Sciatic nerve (tissue), 2 donors: ENCODE results near the gene TXNDC17. TPM values are rescaled to one million over a fixed set of nuclear protein-coding genes. Genes with fewer than 3 reads are reported as not detected.
"Not testable (repeated sequence)": the region's sequence is repeated elsewhere in the genome, so short reads cannot be mapped to it uniquely, and the experiment has no call there.

Source experiments
- ATAC-seq: fragments of 200-7000 bp; cut with Tn5 transposase; one replicate; pipeline ENCODE4 v1.9.1; 2020; ENCODE audit warnings: mild to moderate bottlenecking, moderate library complexity
- DNase-seq: peaks from one replicate; pipeline ENCODE4 v3.0.0-alpha.2; 2020; ENCODE audit warnings: low spot score
- intact Hi-C: fragments of 100-400 bp; cut with DNase I; formaldehyde crosslinking; loops from one replicate; pipeline ENCODE4 v1.14.2; 2022
- total RNA-seq: library from RNA; stranded (reverse); fragmentation: NEBNext Ultra II Directional; extraction: Animal tissue kit (Norgen Biotek cat#: 25700); gene quantifications from one replicate; pipeline ENCODE4 v1.2.1, GENCODE V29; 2021
- donor health status: DM: no; HTN: no; CAD: no.
- donor health status: DM: no; HTN: no; CAD: no.

The TXNDC17 gene
- total RNA-seq, 1 donor from 2014 or later = 27.3 TPM

GRCh38 chr17:6633263-6633662, 7.6 kb upstream of the TXNDC17 start:
- intact Hi-C loops = no loop called here
- DNase-seq (no peak), ATAC-seq (no peak)

- DNase-seq = no peak
- no peak for ATAC-seq
- intact Hi-C loops = no loop called here
Observed at GRCh38 chr17:6636105-6636504, 4.8 kb upstream of the TXNDC17 start.

DNA sequence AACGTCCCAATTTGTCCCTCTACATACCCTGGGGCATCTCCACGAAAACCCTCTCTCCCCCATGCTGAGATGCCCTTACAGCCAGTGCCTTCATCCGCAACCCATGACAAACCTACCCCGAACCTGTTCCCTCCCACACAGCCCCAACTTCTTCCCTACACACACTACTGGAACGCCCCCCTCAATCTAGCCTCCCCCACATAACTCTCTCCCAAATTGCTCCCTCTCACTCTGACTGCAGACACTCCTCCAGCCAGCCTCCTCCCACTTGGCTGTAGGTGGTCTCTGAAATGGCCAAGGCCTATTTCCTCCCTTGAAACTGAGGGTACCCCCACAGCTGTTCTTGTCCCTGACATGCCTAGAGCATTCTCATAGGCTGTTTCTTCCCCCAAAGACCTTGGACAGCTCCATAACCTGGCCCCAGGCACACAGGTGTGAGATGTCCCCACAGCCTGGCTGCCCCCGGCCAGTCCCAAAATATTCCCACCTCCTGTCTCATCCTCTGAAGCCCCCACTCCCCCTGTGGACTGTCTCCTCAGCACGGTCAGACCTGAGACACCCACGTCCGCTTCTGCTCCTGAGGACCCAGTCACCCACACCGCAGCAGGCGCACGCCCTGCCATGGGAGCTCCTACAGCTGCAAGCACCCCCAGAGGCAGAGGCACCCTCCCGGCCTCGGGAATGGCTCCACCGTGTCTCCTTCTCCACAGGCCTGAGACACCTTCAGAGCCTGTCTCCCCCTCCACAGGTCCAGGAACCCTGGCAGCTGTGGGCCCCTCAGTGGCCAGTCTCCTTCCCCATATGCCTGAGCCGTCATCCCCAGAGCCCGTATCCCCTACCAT, 4.0 kb upstream of the TXNDC17 start:
- DNase-seq = no peak
- intact Hi-C loops = no loop called here
- no peak for ATAC-seq

DNA sequence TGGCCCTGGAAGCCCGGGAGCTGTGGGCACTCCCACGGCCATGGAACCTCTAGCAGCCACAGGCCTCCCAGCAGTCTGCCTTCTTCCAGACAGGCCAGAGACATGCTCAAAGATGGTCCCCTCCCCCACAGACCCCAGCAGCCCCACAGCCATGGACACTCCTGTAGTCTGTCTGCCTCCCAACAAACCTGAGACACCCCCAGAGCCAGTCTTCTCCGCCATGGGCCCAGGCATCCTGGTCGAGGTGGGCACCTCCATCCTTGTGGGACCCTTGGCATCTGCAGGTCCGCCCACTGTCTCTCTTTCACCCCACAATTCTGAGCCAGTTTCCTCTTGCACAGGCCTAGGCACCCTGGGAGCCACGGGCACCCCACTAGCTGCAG, 3.4 kb upstream of the TXNDC17 start:
- intact Hi-C loops = no loop called here
- DNase-seq = no peak
- ATAC-seq = no peak

- DNase-seq = no peak
- intact Hi-C loops = no loop called here
- ATAC-seq = no peak
Observed at GRCh38 chr17:6638046-6638908, 2.6 kb upstream of the TXNDC17 start.

DNA sequence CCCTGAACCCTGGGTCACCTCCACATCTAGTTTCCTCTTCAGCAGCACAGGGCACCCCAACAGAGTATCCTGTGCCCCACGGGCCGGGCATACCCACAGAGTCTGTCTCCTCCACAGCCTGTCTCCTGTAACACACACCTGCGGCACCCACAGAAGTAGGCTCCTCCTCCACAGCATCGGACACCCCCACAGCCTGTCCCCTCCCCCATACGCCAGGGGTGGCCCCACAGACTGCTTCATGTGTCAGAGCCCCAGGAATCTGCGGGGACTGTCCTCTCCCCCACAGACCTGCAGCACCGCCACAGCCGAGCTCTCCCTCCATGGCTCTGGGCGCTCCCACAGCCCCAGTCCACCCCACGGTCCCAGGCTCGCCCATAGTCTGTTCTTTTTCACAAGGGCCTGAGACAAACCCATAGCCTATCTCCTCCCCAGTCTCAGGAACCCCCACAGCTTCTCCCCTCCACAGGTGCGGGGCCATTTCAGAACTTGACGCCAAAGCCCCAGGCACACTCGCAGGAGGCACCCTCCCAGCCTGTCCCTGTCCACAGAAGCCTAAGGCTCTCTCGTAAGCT, 1.8 kb upstream of the TXNDC17 start:
- no peak for ATAC-seq
- intact Hi-C loops = no loop called here
- DNase-seq = no peak

GRCh38 chr17:6639586-6640535, 999 bp upstream of the TXNDC17 start:
- peak; percentile 57 for ATAC-seq
- intact Hi-C loops = no loop called here
- no peak for DNase-seq

- ATAC-seq = peak; percentile 20
- intact Hi-C loops = no loop called here
Observed at GRCh38 chr17:6641247-6641863, 495 bp downstream of the TXNDC17 start.

DNA sequence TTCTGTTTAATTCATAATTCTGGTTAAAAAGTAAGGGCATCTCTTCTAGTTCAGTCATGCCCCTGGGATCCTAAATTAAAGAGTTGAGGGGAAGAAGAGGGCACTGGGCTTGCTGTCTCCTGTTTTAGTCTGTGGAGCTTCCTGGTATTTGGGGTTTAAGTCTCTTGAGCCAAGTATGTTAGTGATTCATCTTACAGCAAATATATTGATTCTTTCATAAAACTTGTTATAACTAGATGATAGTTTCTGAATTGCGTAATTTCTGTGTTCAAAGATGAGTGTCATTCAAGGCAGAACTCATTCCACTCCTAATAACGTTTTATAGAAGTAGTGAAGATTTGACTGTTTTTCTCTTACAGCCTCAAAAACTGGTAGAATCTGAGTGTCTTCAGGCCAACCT, 1.7 kb downstream of the TXNDC17 start:
- ATAC-seq (no peak), DNase-seq (no peak)
- intact Hi-C loops = no loop called here

More at GRCh38 chr17:6641247-6641863, 495 bp downstream of the TXNDC17 start:
- no peak for DNase-seq

- intact Hi-C loops = no loop called here
- no peak for ATAC-seq
- no peak for DNase-seq
Observed at GRCh38 chr17:6643451-6644125, 2.7 kb downstream of the TXNDC17 start.

- no peak for DNase-seq
- no peak for ATAC-seq
- intact Hi-C loops = no loop called here
Observed at GRCh38 chr17:6648181-6648580, 7.3 kb downstream of the TXNDC17 start.

- intact Hi-C loops = no loop called here
- ATAC-seq (peak; percentile 98), DNase-seq (peak; percentile 96)
Observed at GRCh38 chr17:6651354-6651918, 10.6 kb downstream of the TXNDC17 start, which contains the start of the genes C17orf100 and MED31. C17orf100 (plus strand) TSS chr17:6651762; CDS start chr17:6651914, 152 bp downstream. MED31 (minus strand) TSS chr17:6651605; CDS start chr17:6651528, 77 bp downstream.

DNA sequence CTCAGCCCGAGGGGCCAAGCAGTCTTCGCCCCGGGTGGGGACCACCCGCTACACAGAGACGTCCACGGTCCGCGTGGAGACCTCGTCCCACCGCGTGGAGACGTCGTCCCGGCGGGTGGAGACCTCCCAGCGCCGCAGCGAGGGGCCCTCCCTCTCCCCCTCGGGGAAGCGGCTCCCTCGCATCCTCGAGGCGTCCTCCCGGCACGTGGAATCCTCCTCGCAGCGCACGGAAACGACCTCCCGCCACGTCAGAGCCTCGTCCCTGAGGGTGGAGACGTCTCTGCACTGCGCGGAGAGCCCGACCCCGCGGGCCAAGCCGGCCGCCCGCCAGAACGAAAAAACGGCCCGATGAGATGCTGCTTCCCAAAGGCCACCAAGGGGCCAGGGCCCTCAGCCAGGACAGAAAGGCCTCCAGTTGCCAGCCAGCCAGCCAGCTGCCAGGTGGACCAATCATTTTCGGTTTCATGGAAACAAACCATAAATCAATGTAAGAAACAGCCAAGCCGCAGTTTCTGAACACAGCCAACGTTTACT, 11.1 kb downstream of the TXNDC17 start:
- intact Hi-C loops = no loop called here
- ATAC-seq = peak; percentile 89
- peak; percentile 82 for DNase-seq

DNA sequence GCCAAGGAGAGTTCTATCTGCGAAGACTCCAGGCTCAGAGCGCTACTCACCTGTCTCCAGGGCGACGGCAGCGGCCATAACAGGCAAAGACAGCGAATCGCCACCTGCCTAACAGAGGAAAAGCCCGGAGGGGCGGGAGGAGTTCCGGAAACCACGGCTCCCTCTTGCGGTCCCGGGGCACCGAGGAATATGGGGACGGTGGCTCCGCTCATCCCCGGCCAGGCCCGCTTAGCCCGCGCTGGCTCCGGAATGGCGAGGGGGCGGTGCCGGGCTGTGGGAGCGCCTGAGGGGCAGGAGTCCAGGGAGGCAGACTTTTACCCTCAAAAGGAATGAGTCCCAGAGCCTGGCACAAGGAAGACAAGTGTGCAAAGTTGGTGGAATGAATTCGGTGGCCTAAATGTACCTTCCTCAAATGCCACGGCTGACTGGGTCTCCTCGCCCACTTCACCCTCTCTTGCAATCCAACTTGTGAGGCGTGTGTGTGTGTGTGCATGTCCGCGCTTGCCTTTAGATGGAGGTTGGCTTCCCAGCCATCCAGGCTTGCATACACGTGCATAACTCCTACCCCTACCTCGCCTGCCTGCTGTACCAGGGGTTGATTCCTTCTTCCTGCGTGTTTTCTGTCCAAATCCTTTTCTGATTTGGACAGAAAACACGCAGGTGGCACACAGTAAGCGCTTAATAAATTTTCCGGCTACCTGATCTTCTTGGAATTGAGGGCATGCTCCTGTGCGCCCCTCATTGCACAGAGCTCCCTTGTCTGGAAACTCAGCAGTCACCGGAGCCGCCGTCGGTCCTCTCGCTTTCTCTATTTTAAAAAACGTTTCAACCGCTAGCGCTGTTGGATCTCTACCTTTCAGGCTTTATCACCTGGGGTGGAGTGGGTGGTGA, 14.2 kb downstream of the TXNDC17 start:
- DNase-seq = no peak
- intact Hi-C loops = no loop called here
- no peak for ATAC-seq

- ATAC-seq, intact Hi-C loops, DNase-seq: not testable (repeated sequence)
Observed at GRCh38 chr17:6655732-6656361, 15.0 kb downstream of the TXNDC17 start.
